ENCODE data around the gene FAM3A. TPM values are rescaled to one million over a fixed set of nuclear protein-coding genes. Genes with fewer than 3 reads are reported as not detected.

The FAM3A gene
- total RNA-seq, 4 donors from 2014 or later, result 18.2 to 117 (median 101) TPM

GRCh38 chrX:154490021-154490413 is 26.0 kb downstream of the FAM3A start:
- DNase-seq, result peak in 2 of 3 donors; percentile 32 to 64
- Histone ChIP-seq H3K4me1 (peaks cover 0 to 13% (median 4%) of the 10 kb centered on the region in 4 donors), H3K9me3 (no peaks in the 10 kb centered on the region), H3K27ac (peak overlapping the region; percentile 93 to 97 (median 96)), H3K27me3 (no peaks in the 10 kb centered on the region), H3K36me3 (peaks cover 0 to 4% (median 0%) of the 10 kb centered on the region in 3 donors), H3K4me3 (peak overlapping the region; percentile 61 to 83 (median 66))
- TF ChIP-seq, protein P1, sequence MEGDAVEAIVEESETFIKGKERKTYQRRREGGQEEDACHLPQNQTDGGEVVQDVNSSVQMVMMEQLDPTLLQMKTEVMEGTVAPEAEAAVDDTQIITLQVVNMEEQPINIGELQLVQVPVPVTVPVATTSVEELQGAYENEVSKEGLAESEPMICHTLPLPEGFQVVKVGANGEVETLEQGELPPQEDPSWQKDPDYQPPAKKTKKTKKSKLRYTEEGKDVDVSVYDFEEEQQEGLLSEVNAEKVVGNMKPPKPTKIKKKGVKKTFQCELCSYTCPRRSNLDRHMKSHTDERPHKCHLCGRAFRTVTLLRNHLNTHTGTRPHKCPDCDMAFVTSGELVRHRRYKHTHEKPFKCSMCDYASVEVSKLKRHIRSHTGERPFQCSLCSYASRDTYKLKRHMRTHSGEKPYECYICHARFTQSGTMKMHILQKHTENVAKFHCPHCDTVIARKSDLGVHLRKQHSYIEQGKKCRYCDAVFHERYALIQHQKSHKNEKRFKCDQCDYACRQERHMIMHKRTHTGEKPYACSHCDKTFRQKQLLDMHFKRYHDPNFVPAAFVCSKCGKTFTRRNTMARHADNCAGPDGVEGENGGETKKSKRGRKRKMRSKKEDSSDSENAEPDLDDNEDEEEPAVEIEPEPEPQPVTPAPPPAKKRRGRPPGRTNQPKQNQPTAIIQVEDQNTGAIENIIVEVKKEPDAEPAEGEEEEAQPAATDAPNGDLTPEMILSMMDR (IDR thresholded peaks at IDR 0.05), result no peak

GRCh38 chrX:154489182-154489581 is 26.9 kb downstream of the FAM3A start:
- peaks cover 0 to 7% (median 0%) of the 10 kb centered on the region in 3 donors for H3K36me3 ChIP-seq
- H3K9me3 ChIP-seq, result no peaks in the 10 kb centered on the region
- peak overlapping the region in 2 of 4 donors; percentile 68 to 83 for H3K4me3 ChIP-seq
- DNase-seq, result no peak
- H3K27me3 ChIP-seq, result no peaks in the 10 kb centered on the region
- peaks cover 0 to 21% (median 6%) of the 10 kb centered on the region in 4 donors for H3K4me1 ChIP-seq
- peak overlapping the region in 3 of 4 donors; percentile 93 to 97 (median 96) for H3K27ac ChIP-seq
- TF ChIP-seq, protein P1 (IDR thresholded peaks at IDR 0.05), result no peak
- no peak for TF ChIP-seq POLR2A (IDR thresholded peaks at IDR 0.05)

DNA sequence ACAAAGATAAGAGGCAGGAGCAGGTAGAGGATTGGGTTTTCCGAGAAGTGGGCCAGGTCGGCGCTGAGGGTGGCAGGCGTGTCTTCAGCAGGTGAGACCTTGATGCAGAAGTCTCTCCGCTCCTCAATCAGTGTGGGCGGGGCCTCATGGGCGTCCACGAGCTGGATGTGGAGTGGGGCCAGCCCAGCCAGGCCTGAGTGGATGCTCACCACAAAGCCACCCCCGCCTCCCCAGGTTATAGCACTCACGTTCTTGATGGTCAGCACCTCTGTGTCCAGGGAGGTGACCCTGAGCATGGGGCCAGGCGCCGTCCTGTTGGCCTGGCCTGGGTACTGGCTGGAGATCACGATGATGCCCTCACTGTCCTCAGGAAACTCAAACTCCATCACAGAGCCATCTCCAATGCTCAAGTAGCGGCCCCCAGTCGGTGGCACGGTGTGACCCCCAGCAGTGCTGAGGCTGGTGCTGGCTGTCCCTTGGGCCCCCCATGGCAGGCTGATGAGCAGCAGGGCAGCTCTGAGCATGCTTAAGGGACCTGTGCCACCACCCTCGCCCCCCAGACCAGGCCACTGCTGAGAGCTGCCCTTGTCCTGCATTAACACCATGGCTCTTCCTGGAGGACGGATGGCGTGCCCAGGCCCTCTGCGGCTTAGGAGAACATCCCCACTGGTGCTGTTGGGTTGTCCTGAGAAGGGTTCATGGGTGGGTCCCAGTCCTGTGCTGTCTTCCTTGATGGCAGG is 27.5 kb downstream of the FAM3A start:
- DNase-seq, result peak in 1 of 3 donors; percentile 45
- Histone ChIP-seq H3K4me1 (peaks cover 0 to 21% (median 6%) of the 10 kb centered on the region in 4 donors), H3K4me3 (no peak overlapping the region), H3K36me3 (peaks cover 0 to 7% (median 0%) of the 10 kb centered on the region in 3 donors), H3K9me3 (no peaks in the 10 kb centered on the region), H3K27me3 (no peaks in the 10 kb centered on the region), H3K27ac (no peak overlapping the region)
- TF ChIP-seq, protein P1 (IDR thresholded peaks at IDR 0.05), result no peak
- no peak for TF ChIP-seq POLR2A (IDR thresholded peaks at IDR 0.05)

DNA sequence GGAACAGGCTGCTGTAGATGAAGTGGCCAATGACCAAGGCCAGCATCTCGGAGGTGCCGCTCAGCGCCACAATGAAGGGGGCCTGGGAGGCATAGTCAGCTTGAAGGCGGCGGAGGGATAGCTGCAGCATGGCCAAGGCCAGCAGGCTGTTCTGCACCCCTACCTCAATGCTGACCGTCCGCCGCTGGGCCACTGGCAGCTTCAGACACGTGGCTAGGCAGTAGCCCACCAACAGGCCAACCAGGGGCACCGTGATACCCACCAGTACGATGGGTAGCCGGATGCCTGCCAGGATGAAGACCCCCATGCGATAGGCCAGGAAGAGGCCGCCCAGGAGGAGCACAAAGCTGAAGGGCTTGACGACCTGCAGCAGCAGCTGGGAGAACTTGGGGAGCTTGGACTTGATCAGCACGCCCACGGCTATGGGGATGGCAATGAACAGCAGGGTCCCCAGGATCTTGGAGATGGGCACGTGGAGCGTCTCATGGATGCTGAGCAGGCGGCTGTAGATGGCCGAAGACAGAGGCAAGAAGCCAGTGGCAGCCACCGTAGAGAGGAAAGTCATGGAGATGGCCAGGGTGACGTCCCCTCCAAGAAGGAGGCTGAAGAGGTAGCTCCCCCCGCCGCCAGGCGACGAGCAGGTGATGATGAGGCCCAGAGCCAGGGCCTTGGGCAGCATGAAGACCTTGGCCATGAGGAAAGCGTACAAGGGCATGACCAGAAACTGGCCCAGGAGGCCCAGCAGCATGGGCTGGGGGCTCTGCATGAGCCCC is 28.3 kb downstream of the FAM3A start:
- peak overlapping the region in 1 of 4 donors; percentile 90 for H3K27ac ChIP-seq
- peaks cover 0 to 21% (median 6%) of the 10 kb centered on the region in 4 donors for H3K4me1 ChIP-seq
- H3K4me3 ChIP-seq, result no peak overlapping the region
- no peaks in the 10 kb centered on the region for H3K9me3 ChIP-seq
- no peaks in the 10 kb centered on the region for H3K27me3 ChIP-seq
- no peak for DNase-seq
- TF ChIP-seq, protein P1 (IDR thresholded peaks at IDR 0.05), result no peak
- TF ChIP-seq POLR2A (IDR thresholded peaks at IDR 0.05), result no peak
- H3K36me3 ChIP-seq, result peaks cover 0 to 7% (median 0%) of the 10 kb centered on the region in 3 donors

GRCh38 chrX:154486396-154487207 is 29.4 kb downstream of the FAM3A start, which contains the start of gene UBL4A:
Gene UBL4A, minus strand, starts transcription at chrX:154486615. Its CDS starts 31 bp downstream, at chrX:154486584.
- peaks cover 0 to 21% (median 6%) of the 10 kb centered on the region in 4 donors for H3K4me1 ChIP-seq
- TF ChIP-seq, protein P1 (IDR thresholded peaks at IDR 0.05), result peak in 1 of 6 experiments; percentile 4
- TF ChIP-seq POLR2A (IDR thresholded peaks at IDR 0.05), result peak in 1 of 2 donors; percentile 45
- peak within 1 kb of the TSS; percentile 85 to 91 (median 88) for H3K27ac ChIP-seq
- no peaks in the 10 kb centered on the region for H3K27me3 ChIP-seq
- H3K36me3 ChIP-seq, result peaks cover 0 to 7% (median 0%) of the 10 kb centered on the region in 3 donors
- peak; percentile 68 to 80 (median 73) for DNase-seq
- no peaks in the 10 kb centered on the region for H3K9me3 ChIP-seq
- peak within 1 kb of the TSS; percentile 63 to 77 (median 72) for H3K4me3 ChIP-seq
